ELR (cell line): ENCODE measurements around the gene TGFB3.
"Not testable (repeated sequence)": the region's sequence is repeated elsewhere in the genome, so short reads cannot be mapped to it uniquely, and the experiment has no call there.

Source experiments
- DNase-seq: peaks from one replicate; pipeline ENCODE4 v3.0.0-alpha.2; 2015; ENCODE audit warnings: low read depth

The TGFB3 gene

GRCh38 chr14:75981426-75982265, at the start of gene TGFB3:
TGFB3 (minus strand) TSS chr14:75981995; CDS start chr14:75980893, 1,102 bp downstream.
- peak; percentile 82 for DNase-seq

GRCh38 chr14:76024211-76024907, 42.6 kb upstream of the TGFB3 start:
- no peak for DNase-seq

GRCh38 chr14:76023757-76024156, 42.0 kb upstream of the TGFB3 start:
- DNase-seq: no peak

GRCh38 chr14:76022991-76023390, 41.2 kb upstream of the TGFB3 start:
- peak; percentile 43 for DNase-seq

GRCh38 chr14:76019676-76020075, 37.9 kb upstream of the TGFB3 start:
- DNase-seq: no peak

GRCh38 chr14:76015668-76016067, 33.9 kb upstream of the TGFB3 start:
- no peak for DNase-seq

- DNase-seq: no peak
Measured at GRCh38 chr14:76015191-76015590, 33.4 kb upstream of the TGFB3 start.

- no peak for DNase-seq
Measured at GRCh38 chr14:76012354-76012753, 30.6 kb upstream of the TGFB3 start.

GRCh38 chr14:76011930-76012329, 30.1 kb upstream of the TGFB3 start:
- no peak for DNase-seq

- DNase-seq: not testable (repeated sequence)
Measured at GRCh38 chr14:76009627-76010026, 27.8 kb upstream of the TGFB3 start.

- DNase-seq: peak; percentile 26
Measured at GRCh38 chr14:76007852-76008251, 26.1 kb upstream of the TGFB3 start.

GRCh38 chr14:76007379-76007778, 25.6 kb upstream of the TGFB3 start:
- DNase-seq: no peak

GRCh38 chr14:76006253-76006652, 24.5 kb upstream of the TGFB3 start:
- no peak for DNase-seq

- no peak for DNase-seq
Measured at GRCh38 chr14:76002383-76002782, 20.6 kb upstream of the TGFB3 start.

GRCh38 chr14:75999511-76000190, 17.9 kb upstream of the TGFB3 start:
- DNase-seq: no peak

- no peak for DNase-seq
Measured at GRCh38 chr14:75996488-75996887, 14.7 kb upstream of the TGFB3 start.

GRCh38 chr14:75995372-75996041, 13.7 kb upstream of the TGFB3 start:
- DNase-seq: no peak

GRCh38 chr14:75993567-75994041, 11.8 kb upstream of the TGFB3 start:
- DNase-seq: no peak

GRCh38 chr14:75991753-75992152, 10.0 kb upstream of the TGFB3 start:
- DNase-seq: no peak

GRCh38 chr14:75990297-75990696, 8.5 kb upstream of the TGFB3 start:
- no peak for DNase-seq

GRCh38 chr14:75989134-75989533, 7.3 kb upstream of the TGFB3 start:
- DNase-seq: peak; percentile 25
